Vagina (tissue), 2 donors: Measurements from ENCODE around the gene GJA4.

Source experiments
- POLR2A ChIP-seq, 2 donors: fragments of 450-650 bp; IDR thresholded peaks; one replicate each; pipeline ENCODE4 v1.6.1; 2017; ENCODE audit warnings: antibody characterized with exemption in 2 of 2, mild to moderate bottlenecking in 2 of 2, moderate library complexity in 2 of 2
- POLR2AphosphoS5 ChIP-seq, 2 donors: sonication (generic); formaldehyde crosslinking; IDR thresholded peaks; one replicate each; pipeline ENCODE4 v1.9.0; 2017; ENCODE audit warnings: antibody characterized with exemption in 2 of 2, mild to moderate bottlenecking in 2 of 2, low read depth in 1 of 2; ENCODE audit not compliant: insufficient read depth in 1 of 2
- TF ChIP-seq, protein P1 (sequence below), 3 experiments: fragments of 450-650 bp in 2 of 3; fragments of 200-600 bp in 1 of 3; sonication (generic) in 1 of 3; IDR thresholded peaks; one replicate each; pipeline ENCODE4 v1.5.1; 2017 to 2019; ENCODE audit warnings: antibody characterized with exemption in 3 of 3, mild to moderate bottlenecking in 2 of 3, moderate library complexity in 2 of 3

DNA sequence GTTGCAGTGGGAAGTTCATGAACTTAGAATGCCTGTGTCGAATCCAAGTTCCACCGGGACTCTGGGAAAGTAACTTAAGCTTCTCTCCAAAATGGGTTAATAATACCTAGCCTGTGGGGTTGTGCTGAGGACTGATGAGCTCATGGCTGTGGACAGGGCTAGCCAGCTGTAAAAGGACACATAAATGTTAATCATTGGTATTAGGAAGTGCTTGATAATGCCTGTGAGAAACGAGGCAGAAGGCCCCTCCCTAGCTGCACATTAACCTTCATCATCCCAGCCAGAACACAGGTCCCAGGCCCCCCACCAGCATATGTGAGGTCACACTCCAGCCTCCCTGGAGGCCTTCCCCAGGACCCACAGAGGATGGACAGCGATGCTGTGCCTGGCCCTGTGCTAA lies 34.0 kb upstream of the GJA4 start:
- no peak for TF ChIP-seq POLR2AphosphoS5 (IDR thresholded peaks at IDR 0.05; ENCODE audit: insufficient read depth in 1 of 2, low read depth in 1 of 2)
- TF ChIP-seq, protein P1, sequence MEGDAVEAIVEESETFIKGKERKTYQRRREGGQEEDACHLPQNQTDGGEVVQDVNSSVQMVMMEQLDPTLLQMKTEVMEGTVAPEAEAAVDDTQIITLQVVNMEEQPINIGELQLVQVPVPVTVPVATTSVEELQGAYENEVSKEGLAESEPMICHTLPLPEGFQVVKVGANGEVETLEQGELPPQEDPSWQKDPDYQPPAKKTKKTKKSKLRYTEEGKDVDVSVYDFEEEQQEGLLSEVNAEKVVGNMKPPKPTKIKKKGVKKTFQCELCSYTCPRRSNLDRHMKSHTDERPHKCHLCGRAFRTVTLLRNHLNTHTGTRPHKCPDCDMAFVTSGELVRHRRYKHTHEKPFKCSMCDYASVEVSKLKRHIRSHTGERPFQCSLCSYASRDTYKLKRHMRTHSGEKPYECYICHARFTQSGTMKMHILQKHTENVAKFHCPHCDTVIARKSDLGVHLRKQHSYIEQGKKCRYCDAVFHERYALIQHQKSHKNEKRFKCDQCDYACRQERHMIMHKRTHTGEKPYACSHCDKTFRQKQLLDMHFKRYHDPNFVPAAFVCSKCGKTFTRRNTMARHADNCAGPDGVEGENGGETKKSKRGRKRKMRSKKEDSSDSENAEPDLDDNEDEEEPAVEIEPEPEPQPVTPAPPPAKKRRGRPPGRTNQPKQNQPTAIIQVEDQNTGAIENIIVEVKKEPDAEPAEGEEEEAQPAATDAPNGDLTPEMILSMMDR (IDR thresholded peaks at IDR 0.05), result no peak
- TF ChIP-seq POLR2A (IDR thresholded peaks at IDR 0.05), result no peak
